Smooth muscle cell of the coronary artery (primary cell): ENCODE measurements around the gene TBC1D7. TPM values are rescaled to one million over a fixed set of nuclear protein-coding genes. Genes with fewer than 3 reads are reported as not detected.

ENCODE experiments used
- total RNA-seq: library from RNA; depleted of rRNA; stranded (reverse); fragments of >200 nt; gene quantifications from 2 replicates; pipeline ENCODE4 v1.2.3, GENCODE V29; 2014; ENCODE audit warnings: low replicate concordance

TBC1D7 gene
- total RNA-seq, result 20.7 and 25.3 TPM in 2 replicates

GRCh38 chr6:13328076-13328874 is at the start of gene TBC1D7:
TBC1D7 (minus strand) TSS chr6:13328537; CDS start chr6:13326898, 1,639 bp downstream.

Other genes with a start within 250 kb of the TBC1D7 start
- 4.7 and 7.6 TPM in 2 replicates for gene GFOD1, start 159.1 kb upstream of the TBC1D7 start, total RNA-seq
- 3.7 and 5.8 TPM in 2 replicates for gene SIRT5, start 246.1 kb upstream of the TBC1D7 start, total RNA-seq